H9 (cell line): ENCODE data around the gene TIAM1. TPM values are rescaled to one million over a fixed set of nuclear protein-coding genes. Genes with fewer than 3 reads are reported as not detected.

Source experiments
- DNase-seq: peaks from one replicate; pipeline ENCODE4 v3.0.0-alpha.2; 2017
- H2AFZ ChIP-seq: one replicate; pipeline ENCODE4 v1.6.1; 2013; ENCODE audit warnings: mild to moderate bottlenecking, low read length, control low read depth, moderate library complexity
- H2AK5ac ChIP-seq: 2 replicates; pipeline ENCODE4 v1.6.1; 2013; ENCODE audit warnings: low read length, control low read depth, mixed read lengths; ENCODE audit not compliant: insufficient read length
- H2BK120ac ChIP-seq: one replicate; pipeline ENCODE4 v1.6.1; 2013; ENCODE audit warnings: low read depth, mild to moderate bottlenecking, low read length, control low read depth, inconsistent platforms; ENCODE audit not compliant: poor library complexity, severe bottlenecking
- H2BK12ac ChIP-seq: 2 replicates; pipeline ENCODE4 v1.6.1; 2013; ENCODE audit warnings: low read length, control low read depth, mixed read lengths, low read depth; ENCODE audit not compliant: insufficient read length
- H2BK15ac ChIP-seq: 2 replicates; pipeline ENCODE4 v1.6.1; 2013; ENCODE audit warnings: low read depth, low read length, control low read depth
- H2BK20ac ChIP-seq: one replicate; pipeline ENCODE4 v1.6.1; 2013; ENCODE audit warnings: low read depth, mild to moderate bottlenecking, low read length, control low read depth, inconsistent platforms; ENCODE audit not compliant: poor library complexity, severe bottlenecking
- H2BK5ac ChIP-seq: 2 replicates; pipeline ENCODE4 v1.6.1; 2013; ENCODE audit warnings: low read length, control low read depth, mixed read lengths; ENCODE audit not compliant: insufficient read length
- H3K14ac ChIP-seq: 2 replicates; pipeline ENCODE4 v1.6.1; 2013; ENCODE audit warnings: low read length, control low read depth; ENCODE audit not compliant: insufficient read depth
- H3K18ac ChIP-seq: 2 replicates; pipeline ENCODE4 v1.6.1; 2013; ENCODE audit warnings: low read depth, mild to moderate bottlenecking, mixed read lengths, low read length, control low read depth; ENCODE audit not compliant: insufficient read length
- H3K23ac ChIP-seq: 2 replicates; pipeline ENCODE4 v1.6.1; 2013; ENCODE audit warnings: low read length, control low read depth, mixed read lengths, low read depth; ENCODE audit not compliant: insufficient read length
- H3K23me2 ChIP-seq: 2 replicates; pipeline ENCODE4 v1.6.1; 2013; ENCODE audit warnings: low read depth, mild to moderate bottlenecking, mixed read lengths, low read length, control low read depth; ENCODE audit not compliant: insufficient read length, poor library complexity, severe bottlenecking
- H3K27ac ChIP-seq: 2 replicates; pipeline ENCODE4 v1.5.1; 2013; ENCODE audit warnings: low read length, control low read depth, mixed read lengths, low read depth; ENCODE audit not compliant: insufficient read length
- H3K27me3 ChIP-seq: 2 replicates; pipeline ENCODE4 v1.6.1; 2013; ENCODE audit warnings: low read length, control low read depth, inconsistent platforms; ENCODE audit not compliant: insufficient read depth
- H3K4ac ChIP-seq: 2 replicates; pipeline ENCODE4 v1.6.1; 2013; ENCODE audit warnings: low read depth, mild to moderate bottlenecking, control low read depth, inconsistent platforms, low read length, moderate library complexity
- H3K4me1 ChIP-seq: 2 replicates; pipeline ENCODE4 v1.6.1; 2013; ENCODE audit warnings: low read length, control low read depth, inconsistent platforms; ENCODE audit not compliant: insufficient read depth
- H3K4me2 ChIP-seq: 2 replicates; pipeline ENCODE4 v1.6.1; 2013; ENCODE audit warnings: low read length, control low read depth, mixed read lengths; ENCODE audit not compliant: insufficient read length, insufficient read depth
- H3K56ac ChIP-seq: 2 replicates; pipeline ENCODE4 v1.6.1; 2013; ENCODE audit warnings: low read depth, mild to moderate bottlenecking, mixed read lengths, low read length, control low read depth; ENCODE audit not compliant: insufficient read length
- H3K79me1 ChIP-seq: 2 replicates; pipeline ENCODE4 v1.6.1; 2013; ENCODE audit warnings: low read depth, mild to moderate bottlenecking, moderate library complexity, low read length, control low read depth, inconsistent platforms; ENCODE audit not compliant: insufficient read depth, poor library complexity, severe bottlenecking
- H3K79me2 ChIP-seq: 2 replicates; pipeline ENCODE4 v1.6.1; 2013; ENCODE audit warnings: low read length, control low read depth, inconsistent platforms; ENCODE audit not compliant: insufficient read depth
- H3K9ac ChIP-seq: 2 replicates; pipeline ENCODE4 v1.6.1; 2013; ENCODE audit warnings: low read length, control low read depth, mixed read lengths; ENCODE audit not compliant: insufficient read length; ENCODE audit errors: extremely low read depth
- H3K9me3 ChIP-seq: one replicate; pipeline ENCODE4 v1.6.1; 2013; ENCODE audit warnings: low read depth, low read length, inconsistent platforms; ENCODE audit not compliant: control insufficient read depth
- H3T11ph ChIP-seq: one replicate; pipeline ENCODE4 v1.6.1; 2013; ENCODE audit warnings: mild to moderate bottlenecking, low read length, control low read depth, inconsistent platforms
- H4K20me1 ChIP-seq: one replicate; pipeline ENCODE4 v1.6.1; 2013; ENCODE audit not compliant: control insufficient read depth, insufficient read length, insufficient read depth
- H4K5ac ChIP-seq: 2 replicates; pipeline ENCODE4 v1.6.1; 2013; ENCODE audit warnings: low read depth, mild to moderate bottlenecking, mixed read lengths, low read length, control low read depth; ENCODE audit not compliant: insufficient read length
- H4K8ac ChIP-seq: replicated peaks from 2 replicates; pipeline ENCODE4 v1.6.1; 2013; ENCODE audit warnings: low read length, control low read depth, mixed read lengths, low read depth; ENCODE audit not compliant: insufficient read length
- H4K91ac ChIP-seq: 2 replicates; pipeline ENCODE4 v1.6.1; 2013; ENCODE audit warnings: low read depth, mild to moderate bottlenecking, moderate library complexity, mixed read lengths, low read length, control low read depth; ENCODE audit not compliant: insufficient read length
- H3K27ac Mint-ChIP-seq, 3 experiments: 2 replicates in 2 of 3; 3 replicates in 1 of 3; pipeline ENCODE4 v1.8.0; 2020 to 2021; ENCODE audit warnings: mixed read lengths in 3 of 3, mild to moderate bottlenecking in 1 of 3, moderate library complexity in 1 of 3
- H3K27me3 Mint-ChIP-seq: 2 replicates; pipeline ENCODE4 v1.8.0; 2021; ENCODE audit warnings: low read depth, mild to moderate bottlenecking, moderate library complexity, mixed read lengths
- H3K36me3 Mint-ChIP-seq, 3 experiments: 2 replicates in 2 of 3; 3 replicates in 1 of 3; pipeline ENCODE4 v1.8.0; 2020 to 2021; ENCODE audit warnings: low read depth in 3 of 3, mixed read lengths in 3 of 3; ENCODE audit not compliant: insufficient read depth in 1 of 3
- H3K4me1 Mint-ChIP-seq, 2 experiments: 2 replicates each; pipeline ENCODE4 v1.8.0; 2020; ENCODE audit warnings: mixed read lengths in 2 of 2
- H3K4me3 Mint-ChIP-seq, 2 experiments: 2 replicates in 1 of 2; 3 replicates in 1 of 2; pipeline ENCODE4 v1.8.0; 2020 to 2021; ENCODE audit warnings: mild to moderate bottlenecking in 2 of 2, mixed read lengths in 2 of 2, moderate library complexity in 1 of 2
- H3K9me3 Mint-ChIP-seq, 2 experiments: 2 replicates in 1 of 2; 3 replicates in 1 of 2; pipeline ENCODE4 v1.8.0; 2020; ENCODE audit warnings: mild to moderate bottlenecking in 2 of 2, mixed read lengths in 2 of 2, moderate library complexity in 1 of 2
- WGBS: extraction: QIAGEN DNeasy Blood & Tissue Kit; methylation state at CpG from one replicate; pipeline ENCODE4 v1.1.7; 2013; ENCODE audit warnings: missing lambda C conversion rate, low lambda C conversion rate, mixed read lengths; ENCODE audit not compliant: insufficient read length; ENCODE audit errors: extremely low coverage; 5-methylcytosine and 5-hydroxymethylcytosine counted together
- total RNA-seq: library from RNA; stranded (reverse); gene quantifications from 2 replicates; pipeline ENCODE4 v1.2.1, GENCODE V29; 2021
- TF ChIP-seq, protein P1 (sequence below): fragments of 200-600 bp; sonication (generic); conservative IDR thresholded peaks from 3 replicates; pipeline ENCODE4 v1.8.0; 2021; ENCODE audit warnings: antibody characterized with exemption, mild to moderate bottlenecking

TIAM1 gene
- total RNA-seq, 1 experiment from 2014 or later, result 23.1 TPM

DNA sequence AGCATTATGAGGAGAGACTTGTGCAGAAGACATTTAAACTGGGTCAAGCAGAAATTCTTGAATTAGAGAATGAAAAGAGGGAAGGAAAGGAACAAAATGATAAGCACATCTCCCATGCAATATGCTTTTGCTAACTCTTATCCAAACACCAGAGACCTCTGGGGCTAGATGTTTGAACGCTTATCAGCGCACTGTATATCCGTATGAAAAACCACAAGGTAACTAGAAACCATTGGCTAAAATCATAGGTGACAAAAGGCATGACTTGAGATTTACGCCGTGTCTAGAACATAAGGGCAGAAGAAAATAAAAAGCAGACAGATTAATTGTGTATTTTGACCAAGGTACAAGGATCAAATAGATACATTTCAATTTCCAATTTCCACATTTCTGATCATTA is 38.0 kb upstream of the TIAM1 start:
- Histone ChIP-seq H3K4ac (no peak overlapping the region), H2BK5ac (no peak overlapping the region), H2AFZ (no peak overlapping the region), H3K23ac (no peak overlapping the region), H4K5ac (no peak overlapping the region), H2AK5ac (no peak overlapping the region), H3K23me2 (no peaks in the 10 kb centered on the region), H2BK120ac (no peak overlapping the region), H3K4me1 (peaks cover 2% of the 10 kb centered on the region; the same call in 1 of the 2 replicates), H2BK12ac (no peak overlapping the region), H3K9ac (no peak overlapping the region), H3K27ac (no peak overlapping the region), H3K79me1 (no peaks in the 10 kb centered on the region), H2BK20ac (no peak overlapping the region), H3K56ac (no peak overlapping the region), H3K27me3 (no peaks in the 10 kb centered on the region), H3T11ph (no peak overlapping the region), H4K8ac (no peak overlapping the region), H3K79me2 (no peaks in the 10 kb centered on the region), H4K20me1 (no peaks in the 10 kb centered on the region), H3K14ac (no peak overlapping the region), H4K91ac (no peak overlapping the region), H3K4me2 (no peak overlapping the region), H2BK15ac (no peak overlapping the region), H3K18ac (no peak overlapping the region), H3K9me3 (no peaks in the 10 kb centered on the region)
- Mint-ChIP-seq H3K9me3 (no peaks in the 10 kb centered on the region), H3K27ac (no peak overlapping the region), H3K36me3 (no peaks in the 10 kb centered on the region), H3K27me3 (no peaks in the 10 kb centered on the region), H3K4me3 (no peak overlapping the region), H3K4me1 (peaks cover 9 to 13% of the 10 kb centered on the region in 2 experiments)
- DNase-seq, result no peak
- WGBS, result no CpG with 5 or more reads among the region's 5 CpGs
- TF ChIP-seq, protein P1, sequence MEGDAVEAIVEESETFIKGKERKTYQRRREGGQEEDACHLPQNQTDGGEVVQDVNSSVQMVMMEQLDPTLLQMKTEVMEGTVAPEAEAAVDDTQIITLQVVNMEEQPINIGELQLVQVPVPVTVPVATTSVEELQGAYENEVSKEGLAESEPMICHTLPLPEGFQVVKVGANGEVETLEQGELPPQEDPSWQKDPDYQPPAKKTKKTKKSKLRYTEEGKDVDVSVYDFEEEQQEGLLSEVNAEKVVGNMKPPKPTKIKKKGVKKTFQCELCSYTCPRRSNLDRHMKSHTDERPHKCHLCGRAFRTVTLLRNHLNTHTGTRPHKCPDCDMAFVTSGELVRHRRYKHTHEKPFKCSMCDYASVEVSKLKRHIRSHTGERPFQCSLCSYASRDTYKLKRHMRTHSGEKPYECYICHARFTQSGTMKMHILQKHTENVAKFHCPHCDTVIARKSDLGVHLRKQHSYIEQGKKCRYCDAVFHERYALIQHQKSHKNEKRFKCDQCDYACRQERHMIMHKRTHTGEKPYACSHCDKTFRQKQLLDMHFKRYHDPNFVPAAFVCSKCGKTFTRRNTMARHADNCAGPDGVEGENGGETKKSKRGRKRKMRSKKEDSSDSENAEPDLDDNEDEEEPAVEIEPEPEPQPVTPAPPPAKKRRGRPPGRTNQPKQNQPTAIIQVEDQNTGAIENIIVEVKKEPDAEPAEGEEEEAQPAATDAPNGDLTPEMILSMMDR, result no peak
